Coronary artery (tissue), 2 donors: Measurements from ENCODE around the gene SPRR2F.
"Not testable (repeated sequence)": the region's sequence is repeated elsewhere in the genome, so short reads cannot be mapped to it uniquely, and the experiment has no call there.

Experiments
- DNase-seq: peaks from one replicate; pipeline ENCODE4 v3.0.0-alpha.2; 2017; ENCODE audit warnings: low spot score
- H3K27ac ChIP-seq, 2 donors: fragments of 200-600 bp; sonication (generic); one replicate each; pipeline ENCODE4 v1.5.1; 2016 to 2019
- H3K4me3 ChIP-seq: fragments of 200-600 bp; sonication (generic); 2 replicates; pipeline ENCODE4 v1.5.1; 2016; ENCODE audit warnings: mild to moderate bottlenecking, moderate library complexity
- CTCF ChIP-seq: fragments of 200-600 bp; sonication (generic); IDR thresholded peaks from one replicate; pipeline ENCODE4 v1.5.1; 2019; ENCODE audit warnings: antibody characterized with exemption

The SPRR2F gene

GRCh38 chr1:153133267-153133666, 20.0 kb upstream of the SPRR2F start:
- TF ChIP-seq CTCF, result no peak
- H3K4me3 ChIP-seq, result no peak overlapping the region
- no peak overlapping the region for H3K27ac ChIP-seq
- DNase-seq, result no peak

DNA sequence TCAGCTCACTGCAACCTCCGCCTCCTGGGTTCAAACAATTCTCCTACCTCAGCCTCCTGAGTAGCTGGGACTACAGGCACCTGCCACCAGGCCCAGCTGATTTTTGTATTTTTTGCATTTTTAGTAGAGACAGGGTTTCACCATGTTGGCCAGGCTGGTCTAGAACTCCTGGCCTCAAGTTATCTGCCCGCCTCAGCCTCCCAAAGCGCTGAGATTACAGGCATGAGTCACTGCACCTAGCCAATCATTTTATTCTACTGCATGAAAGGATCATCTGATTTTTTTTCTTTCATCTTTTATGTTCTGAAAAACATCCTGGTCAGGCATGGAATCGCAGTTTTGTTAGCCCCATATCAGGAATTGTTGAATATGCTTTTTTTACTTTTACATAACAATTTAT, 15.4 kb upstream of the SPRR2F start:
- not testable (repeated sequence) for H3K4me3 ChIP-seq, DNase-seq, H3K27ac ChIP-seq

- TF ChIP-seq CTCF, result no peak
- Histone ChIP-seq H3K4me3 (no peak overlapping the region), H3K27ac (no peak overlapping the region)
- DNase-seq, result no peak
Measured at GRCh38 chr1:153127296-153127695, 14.0 kb upstream of the SPRR2F start.

- TF ChIP-seq CTCF, result no peak
- Histone ChIP-seq H3K4me3 (no peak overlapping the region), H3K27ac (no peak overlapping the region)
- DNase-seq, result no peak
Measured at GRCh38 chr1:153125536-153125935, 12.2 kb upstream of the SPRR2F start.

GRCh38 chr1:153123793-153124192, 10.5 kb upstream of the SPRR2F start:
- not testable (repeated sequence) for H3K4me3 ChIP-seq, H3K27ac ChIP-seq, DNase-seq

DNA sequence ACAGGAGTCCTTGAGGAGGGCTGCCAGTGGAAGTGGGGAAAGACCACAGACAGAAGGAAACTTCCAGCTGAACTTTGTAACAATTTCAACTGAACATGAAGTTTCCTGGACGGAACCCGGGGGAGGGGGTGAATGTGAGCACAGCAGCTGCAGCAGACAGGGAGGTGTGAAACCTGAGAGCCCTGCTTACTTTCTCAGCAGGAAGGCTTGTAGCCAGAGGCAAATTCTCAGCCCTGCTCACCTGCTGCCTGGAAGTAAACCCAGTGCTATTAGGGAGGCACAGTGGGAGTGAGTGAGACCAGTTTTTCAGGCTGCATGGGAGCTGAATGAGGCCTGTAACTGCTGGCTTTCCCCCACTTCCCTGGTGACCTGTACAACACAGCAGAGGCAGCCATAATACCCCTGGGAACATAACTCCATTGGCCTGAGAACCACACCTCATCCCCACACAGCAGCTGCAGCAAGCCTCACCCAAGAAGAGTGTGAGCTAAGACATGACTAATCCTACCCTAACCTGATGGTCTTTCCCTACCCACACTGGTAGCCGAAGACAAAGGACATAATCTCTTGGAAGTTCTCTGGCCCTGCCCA, 9.6 kb upstream of the SPRR2F start:
- Histone ChIP-seq H3K4me3 (no peak overlapping the region), H3K27ac (no peak overlapping the region)
- DNase-seq, result no peak
- TF ChIP-seq CTCF, result no peak

GRCh38 chr1:153120945-153121344, 7.6 kb upstream of the SPRR2F start:
- DNase-seq, result no peak
- TF ChIP-seq CTCF, result no peak
- no peak overlapping the region for H3K27ac ChIP-seq
- H3K4me3 ChIP-seq, result no peak overlapping the region

GRCh38 chr1:153119491-153119971, 6.2 kb upstream of the SPRR2F start:
- no peak for DNase-seq
- no peak for TF ChIP-seq CTCF
- no peak overlapping the region for H3K27ac ChIP-seq
- no peak overlapping the region for H3K4me3 ChIP-seq

GRCh38 chr1:153115264-153115663, 1.9 kb upstream of the SPRR2F start:
- not testable (repeated sequence) for H3K27ac ChIP-seq, H3K4me3 ChIP-seq, DNase-seq

- H3K4me3 ChIP-seq, DNase-seq, H3K27ac ChIP-seq: not testable (repeated sequence)
Measured at GRCh38 chr1:153112454-153112853, 862 bp downstream of the SPRR2F start.
